Muscle of arm (tissue), 12 donors: ENCODE measurements around the gene COL2A1. TPM values are rescaled to one million over a fixed set of nuclear protein-coding genes. Genes with fewer than 3 reads are reported as not detected.
A peak's percentile ranks its signal among the peaks of the same experiment; 100 is the strongest.

Experiments used
- DNase-seq: peaks from one replicate; pipeline ENCODE4 v3.0.0-alpha.2; 2013
- polyA plus RNA-seq, 12 donors: library from polyadenylated mRNA; unstranded; fragments of 120-200 nt; gene quantifications; one replicate each; pipeline ENCODE4 v1.2.1, GENCODE V29; 2013; ENCODE audit not compliant: insufficient read length in 12 of 12

Gene COL2A1
- polyA plus RNA-seq, 12 donors, result 13.9 to 78.9 (median 25.9) TPM; not detected in 1

DNA sequence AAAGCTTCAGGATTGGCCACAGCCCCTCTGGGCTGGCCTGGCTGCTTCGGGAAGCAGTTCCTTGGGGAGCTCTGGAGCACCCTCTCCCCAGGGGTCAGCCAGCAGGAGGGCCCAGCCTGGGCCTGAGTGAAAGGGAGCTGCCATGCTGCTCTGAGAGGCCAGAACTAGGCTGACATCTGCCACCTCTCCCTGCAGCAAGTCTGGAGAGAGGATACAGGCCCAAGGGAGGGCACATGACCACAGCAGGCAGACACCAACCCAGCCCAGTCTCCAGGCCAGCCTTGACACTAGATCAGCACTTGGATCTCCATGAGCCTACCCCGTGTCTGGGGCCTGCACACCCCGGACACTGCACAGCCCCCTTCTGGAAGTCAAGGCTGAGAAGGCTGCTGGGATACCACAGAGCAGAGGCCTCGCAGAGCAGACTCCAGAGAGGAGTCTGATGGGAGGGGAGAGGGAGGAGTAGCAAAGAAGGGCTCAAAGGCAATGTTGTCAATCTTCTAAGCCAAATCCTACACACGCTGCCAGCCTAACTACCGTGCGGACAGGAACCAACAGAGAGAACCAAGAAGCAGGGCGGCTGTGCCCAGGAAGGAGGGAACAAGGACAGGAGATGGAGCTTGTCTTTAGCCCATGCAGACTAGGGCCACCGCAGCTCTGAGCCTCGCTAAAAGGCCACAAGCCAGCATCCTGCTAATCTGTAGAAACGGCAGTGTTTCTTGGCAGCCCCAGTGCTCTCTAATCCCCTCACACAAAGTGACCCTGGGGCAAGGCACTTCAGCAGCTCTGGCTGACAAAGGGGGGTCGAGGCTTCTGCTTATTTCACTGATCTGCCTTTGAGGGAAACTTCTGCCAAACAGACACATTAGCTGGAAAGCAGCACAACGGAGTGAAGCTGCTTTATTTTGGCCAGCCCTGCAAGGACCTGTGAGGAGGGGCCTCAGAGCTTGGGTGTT lies 12.9 kb downstream of the COL2A1 start:
- DNase-seq, result no peak

DNA sequence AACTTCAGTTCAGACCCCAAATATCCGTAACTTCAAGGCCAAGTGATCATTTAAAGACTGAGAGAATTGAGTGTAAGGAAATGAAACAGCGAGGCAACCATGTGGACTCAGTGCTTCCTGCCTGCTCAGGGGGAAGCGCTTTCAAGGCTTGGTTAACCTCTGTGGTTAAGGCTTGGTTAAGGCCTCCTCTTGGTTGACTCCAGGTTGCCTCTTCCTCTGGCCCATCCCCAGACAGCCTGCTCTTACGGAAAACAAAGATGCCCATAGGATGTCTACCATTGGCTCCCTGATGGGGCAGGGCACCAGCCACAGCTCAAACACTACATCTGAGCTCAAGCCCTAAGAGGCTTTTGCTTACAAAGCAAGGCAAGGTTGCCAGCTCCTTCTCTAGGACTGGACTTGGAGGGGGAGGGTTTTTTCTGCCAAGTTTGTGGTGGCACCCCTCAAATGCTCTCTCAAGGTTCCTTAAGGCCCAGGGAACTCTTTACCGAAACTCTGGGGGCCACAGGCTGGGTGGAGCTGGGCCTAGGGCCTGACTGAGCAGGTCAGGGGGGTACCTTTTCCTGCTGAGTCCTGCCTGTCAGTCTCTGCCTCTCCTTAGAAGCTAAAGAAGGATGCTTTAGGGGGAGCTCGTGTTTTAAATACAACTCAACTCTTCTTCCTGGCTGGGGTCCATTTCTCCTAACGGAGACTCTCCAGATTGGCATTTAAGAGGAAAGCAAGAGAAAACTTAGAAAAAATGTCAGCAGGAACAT lies 13.7 kb downstream of the COL2A1 start:
- peak; percentile 65 for DNase-seq

DNA sequence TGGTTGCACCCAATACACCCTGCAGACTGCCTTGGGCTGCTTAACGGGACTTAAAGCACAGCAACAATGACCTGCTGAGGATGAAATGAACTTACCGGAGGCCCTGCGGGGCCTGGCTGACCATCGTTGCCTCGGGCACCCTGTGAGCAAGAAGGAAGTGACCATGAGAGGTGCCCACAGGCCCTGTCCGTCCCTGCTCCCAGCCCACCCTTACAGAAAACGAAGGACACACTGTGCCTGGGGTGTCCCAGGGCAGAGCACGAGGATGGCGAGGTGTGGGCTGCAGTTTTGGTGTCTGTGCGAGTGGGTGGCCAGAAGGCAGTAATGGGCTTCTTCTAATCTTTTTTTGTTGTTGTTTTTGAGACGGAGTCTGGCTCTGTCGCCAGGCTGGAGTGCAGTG lies 14.6 kb downstream of the COL2A1 start:
- DNase-seq, result no peak

DNA sequence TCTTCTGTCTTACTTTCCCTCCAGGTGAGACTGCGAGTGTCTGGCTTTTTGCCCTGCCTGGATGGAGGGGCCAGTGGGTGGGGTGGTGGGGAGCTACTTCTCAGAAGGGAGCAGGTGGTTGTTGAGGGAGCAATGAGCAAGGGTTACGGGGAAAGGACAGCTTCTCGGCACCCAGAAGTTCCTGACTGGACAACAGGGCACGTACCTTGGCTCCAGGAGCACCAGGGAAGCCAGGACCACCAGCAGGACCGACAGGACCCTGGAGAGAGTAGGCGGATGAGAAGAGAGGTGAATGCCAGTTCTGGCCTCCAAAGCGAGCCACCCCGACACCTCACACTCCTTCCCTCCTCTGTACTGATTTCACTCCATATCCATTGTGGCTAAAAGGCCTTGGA lies 15.3 kb downstream of the COL2A1 start:
- no peak for DNase-seq

DNA sequence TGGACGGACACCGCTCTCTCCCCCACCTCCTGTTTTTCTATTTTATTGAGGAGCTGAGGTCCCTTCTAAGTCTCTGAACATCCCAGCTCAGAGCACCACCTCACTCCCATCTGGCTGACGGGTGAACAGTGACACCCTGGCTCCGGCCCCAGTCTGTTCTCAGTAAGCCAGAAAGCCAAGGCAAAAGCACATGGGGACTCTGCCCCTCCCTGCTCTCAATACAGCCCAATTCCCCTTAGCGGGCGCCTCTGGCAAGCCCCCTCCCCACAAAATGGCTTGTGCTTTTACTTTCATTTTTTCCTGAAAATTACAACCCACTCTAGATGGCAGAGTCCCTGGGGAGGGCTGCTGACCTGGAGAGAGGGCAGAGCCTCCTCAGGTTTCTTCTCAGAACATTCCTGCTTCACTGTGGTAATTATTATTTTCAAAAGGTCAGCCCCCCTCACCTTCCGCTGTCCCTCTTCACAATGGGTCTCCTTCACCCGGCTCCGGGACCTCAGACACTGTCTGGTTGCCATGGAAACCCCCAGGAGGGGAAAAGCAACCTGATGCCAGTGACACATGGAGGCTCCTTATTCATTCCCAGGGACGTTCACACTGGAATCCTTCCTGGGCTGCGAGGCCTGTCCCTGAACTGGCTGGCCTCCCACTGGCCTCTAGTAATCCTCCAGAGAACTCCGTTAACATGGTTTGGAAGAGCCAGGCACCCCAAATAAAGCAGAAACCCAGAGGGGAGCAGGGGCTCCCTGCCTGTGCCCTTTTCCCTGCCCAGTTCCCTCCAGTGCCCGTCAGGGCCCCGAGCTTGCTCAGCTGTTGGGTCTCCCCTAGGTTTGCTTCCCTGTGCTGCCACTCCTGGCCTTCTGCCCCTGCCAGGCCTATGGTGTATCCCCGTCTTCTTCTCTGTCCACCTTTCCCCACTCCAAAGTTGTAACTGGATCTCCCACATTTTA lies 15.9 kb downstream of the COL2A1 start:
- no peak for DNase-seq

DNA sequence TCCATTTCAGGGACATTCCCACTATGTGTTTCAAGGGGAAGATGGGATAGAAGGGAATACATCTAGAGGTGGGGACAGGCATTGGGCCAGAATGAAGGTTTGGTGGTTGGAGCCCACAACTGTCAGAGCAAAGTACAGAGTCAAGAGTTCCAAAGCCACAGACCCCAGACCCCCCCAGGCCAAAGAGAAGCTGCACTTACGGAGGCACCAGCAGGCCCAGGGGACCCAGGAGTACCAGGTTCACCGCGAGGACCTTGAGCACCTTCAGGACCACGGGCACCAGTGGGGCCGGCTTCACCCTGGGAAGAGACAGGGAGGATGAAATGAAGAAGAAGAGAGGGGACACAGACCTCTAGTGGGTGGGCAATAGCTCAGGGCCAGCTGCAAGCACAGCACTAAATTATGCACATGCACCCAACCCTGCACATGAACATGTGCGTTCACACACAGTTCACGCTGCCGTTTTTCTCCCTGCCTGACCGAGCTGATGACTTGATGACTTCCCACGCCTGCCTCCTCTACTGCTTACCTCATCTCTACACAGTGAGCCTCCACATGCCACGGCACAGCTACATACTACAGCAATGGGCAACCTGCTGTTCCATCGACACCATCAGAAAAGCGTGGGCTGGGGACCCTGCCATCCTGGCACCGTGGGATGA lies 16.7 kb downstream of the COL2A1 start:
- no peak for DNase-seq

DNA sequence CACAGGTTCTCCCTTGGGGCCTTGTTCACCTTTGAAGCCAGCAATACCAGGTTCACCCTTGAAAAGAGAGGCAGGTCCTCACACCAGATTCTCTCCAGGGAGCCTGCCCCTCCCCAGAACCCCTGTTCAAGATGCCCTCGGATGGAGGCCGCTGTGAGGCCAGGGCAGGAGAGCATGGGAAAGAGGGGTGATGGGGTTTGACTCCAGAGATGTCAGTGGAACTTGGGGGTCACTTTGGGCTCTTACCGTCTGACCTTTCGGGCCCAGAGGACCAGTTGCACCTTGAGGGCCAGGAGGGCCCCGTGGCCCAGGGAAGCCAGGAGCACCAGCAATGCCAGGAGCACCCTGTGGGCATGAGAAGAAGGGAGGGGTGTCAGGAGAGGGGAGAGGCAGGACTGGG lies 17.4 kb downstream of the COL2A1 start:
- no peak for DNase-seq

DNA sequence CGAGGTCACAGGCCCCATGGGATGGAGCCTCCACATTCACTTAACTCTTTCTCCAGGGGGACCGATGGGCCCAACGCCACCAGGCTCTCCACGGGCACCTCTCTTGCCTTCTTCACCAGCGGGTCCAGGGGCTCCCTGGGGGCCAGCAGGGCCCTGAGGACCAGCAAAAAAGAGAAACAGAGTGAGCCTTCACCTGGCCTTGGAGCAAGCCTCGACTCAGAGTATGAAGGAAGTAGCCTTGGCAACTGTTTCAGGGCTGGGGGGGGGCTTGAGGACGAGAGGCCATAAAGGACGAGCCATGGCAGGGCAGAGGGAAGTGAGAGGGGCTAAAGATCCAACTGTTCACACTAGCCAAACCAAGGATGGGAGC lies 18.0 kb downstream of the COL2A1 start:
- DNase-seq, result no peak

DNA sequence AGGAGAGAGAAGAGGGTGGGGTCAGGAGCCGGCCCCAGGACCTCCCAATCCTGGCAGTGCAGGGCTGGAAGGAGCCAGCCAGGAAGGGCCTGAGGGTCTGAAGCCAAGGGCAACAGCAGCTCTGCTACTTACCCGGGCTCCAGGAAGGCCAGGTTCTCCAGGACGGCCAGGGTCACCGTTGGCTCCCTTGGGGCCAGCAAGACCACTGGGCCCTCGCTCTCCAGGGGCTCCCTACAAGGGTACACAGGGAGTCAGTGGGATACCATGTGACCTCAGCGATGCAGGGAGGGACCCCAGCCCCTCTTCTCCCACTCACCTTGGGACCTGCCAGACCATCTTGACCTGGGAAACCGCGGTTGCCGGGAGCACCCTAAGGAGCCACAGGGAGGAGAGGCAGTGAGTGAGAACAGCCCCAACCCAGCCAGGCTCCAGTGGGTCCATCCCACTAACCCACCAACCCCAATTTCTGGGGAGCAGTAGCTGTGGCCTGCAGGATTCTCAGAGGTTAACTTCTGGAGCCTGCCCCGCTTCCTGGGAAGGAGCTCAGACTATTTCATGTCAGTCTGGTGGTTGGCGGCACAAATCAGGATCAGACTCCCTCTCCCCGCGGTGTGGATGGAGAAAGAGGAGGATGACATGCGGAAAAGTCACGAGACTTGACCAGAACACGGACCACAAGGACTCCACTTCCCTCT lies 18.5 kb downstream of the COL2A1 start:
- DNase-seq, result no peak

DNA sequence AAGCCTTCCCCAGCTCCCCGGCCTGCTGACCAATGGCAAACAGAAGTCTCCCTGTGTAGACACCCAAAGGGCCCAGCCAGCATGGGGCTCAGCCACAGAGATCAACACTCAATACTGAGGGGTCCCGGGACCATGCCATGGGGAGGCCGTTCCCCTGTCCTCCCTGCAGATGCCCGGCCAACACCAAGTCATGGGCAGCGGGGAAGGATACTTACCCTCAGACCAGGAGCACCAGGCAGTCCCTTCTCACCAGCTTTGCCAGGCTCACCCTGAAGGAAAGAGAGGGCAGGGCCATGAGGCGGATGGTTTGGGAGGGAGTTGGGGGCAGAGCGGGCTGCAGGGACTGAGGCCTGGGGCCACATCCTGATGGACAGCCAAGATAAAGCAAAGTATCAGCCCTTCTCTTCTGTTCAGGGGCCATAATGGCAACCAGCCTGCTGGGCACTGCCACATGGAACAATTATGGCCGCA lies 19.9 kb downstream of the COL2A1 start:
- no peak for DNase-seq

DNA sequence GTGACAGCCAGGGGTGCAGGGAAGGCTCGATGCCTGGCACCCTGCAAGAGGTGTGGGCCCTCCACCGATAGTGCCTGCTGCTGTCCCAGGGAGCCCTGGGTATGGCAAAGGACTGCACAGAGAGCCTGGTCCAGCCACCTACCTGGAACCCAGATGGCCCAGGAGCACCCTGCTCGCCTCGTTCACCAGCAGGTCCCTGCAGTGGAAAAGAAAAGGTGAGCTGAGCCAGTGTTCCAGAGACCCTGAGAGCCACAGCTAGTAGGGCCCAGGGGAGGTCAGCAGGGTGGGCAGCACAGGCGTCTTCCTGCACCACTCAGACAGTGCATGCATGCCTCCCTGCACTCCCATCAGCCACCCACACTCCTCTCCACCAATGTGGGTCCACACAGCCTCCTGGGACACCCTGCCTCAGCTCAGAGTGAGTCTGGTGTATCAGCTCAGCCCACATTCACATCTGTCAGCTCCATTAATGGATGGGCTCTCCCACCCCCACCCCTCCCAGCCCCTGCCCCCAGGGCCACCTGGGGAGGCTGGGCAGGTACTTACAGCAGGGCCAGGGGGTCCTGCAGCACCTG lies 20.6 kb downstream of the COL2A1 start:
- no peak for DNase-seq

DNA sequence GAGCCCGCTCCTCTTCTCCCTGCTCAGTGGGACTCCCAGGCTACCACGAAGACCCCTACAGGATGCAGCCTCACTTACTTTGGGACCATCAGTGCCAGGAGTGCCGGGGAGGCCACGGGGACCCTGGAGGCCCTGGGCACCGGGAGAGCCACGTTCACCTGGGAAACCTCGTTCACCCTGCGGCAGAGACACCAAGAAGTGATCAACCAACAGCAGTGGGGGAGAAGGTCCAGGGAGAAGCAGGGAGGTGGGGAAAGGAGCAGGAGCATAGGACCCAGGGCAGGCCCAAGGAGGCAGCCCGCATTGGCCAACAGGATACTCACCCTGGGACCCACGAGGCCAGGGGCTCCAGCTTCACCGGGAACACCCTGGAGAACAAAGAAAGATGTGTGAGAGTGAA lies 21.5 kb downstream of the COL2A1 start:
- no peak for DNase-seq

DNA sequence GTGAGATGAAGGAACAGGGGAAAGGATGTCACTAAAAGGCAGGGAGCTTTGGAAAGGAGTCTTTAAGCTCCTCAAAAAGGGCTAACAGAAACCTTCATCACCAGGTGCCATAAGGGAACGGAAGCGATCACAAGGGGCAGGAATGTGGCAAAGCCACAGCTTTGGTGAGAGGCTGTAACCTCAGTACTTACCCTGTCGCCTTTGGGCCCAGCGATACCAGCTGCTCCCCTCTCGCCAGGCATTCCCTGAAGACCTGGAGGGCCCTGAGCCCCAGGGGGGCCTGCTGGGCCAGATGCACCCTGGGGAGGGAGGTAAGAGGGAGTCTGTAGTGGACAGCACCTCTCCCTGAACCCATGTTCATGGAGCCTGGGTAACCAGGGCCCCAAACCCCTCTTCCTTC lies 22.0 kb downstream of the COL2A1 start:
- no peak for DNase-seq

DNA sequence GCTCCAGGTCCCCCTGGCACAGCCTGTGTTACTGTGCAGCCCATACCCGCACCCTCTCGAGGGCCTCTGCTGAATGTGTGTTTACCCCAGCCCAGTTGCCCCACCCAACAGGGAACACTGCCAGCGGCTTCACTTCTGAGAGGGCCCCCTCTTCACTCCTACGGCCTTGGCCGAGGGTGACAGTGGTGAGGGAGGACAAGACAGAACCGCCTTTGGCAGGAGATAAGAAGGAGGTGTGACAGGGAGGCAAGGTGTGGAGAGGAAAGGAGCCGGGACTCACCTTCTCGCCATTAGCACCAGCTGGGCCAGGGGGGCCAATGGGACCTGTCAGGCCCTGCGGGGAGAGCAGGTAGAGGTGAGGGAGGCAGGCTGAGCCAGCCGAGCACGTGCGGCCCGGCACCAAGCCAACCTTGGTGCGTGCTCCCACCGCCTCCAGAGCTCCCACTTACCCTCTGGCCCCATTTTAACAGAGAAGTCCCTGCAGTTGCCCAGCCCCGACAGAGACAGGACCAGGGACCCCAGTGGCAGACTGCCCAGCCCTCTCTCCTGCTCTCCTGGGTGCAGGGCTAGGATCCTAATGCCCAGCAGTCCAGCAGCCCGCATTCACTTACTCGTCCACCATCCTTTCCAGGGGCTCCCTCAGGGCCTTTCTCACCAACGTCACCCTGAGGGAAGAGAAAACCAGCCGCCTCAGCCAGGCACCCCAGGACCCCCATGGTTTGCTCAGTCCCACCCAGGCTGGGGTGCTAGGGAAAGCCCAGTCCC lies 22.6 kb downstream of the COL2A1 start:
- DNase-seq, result no peak

DNA sequence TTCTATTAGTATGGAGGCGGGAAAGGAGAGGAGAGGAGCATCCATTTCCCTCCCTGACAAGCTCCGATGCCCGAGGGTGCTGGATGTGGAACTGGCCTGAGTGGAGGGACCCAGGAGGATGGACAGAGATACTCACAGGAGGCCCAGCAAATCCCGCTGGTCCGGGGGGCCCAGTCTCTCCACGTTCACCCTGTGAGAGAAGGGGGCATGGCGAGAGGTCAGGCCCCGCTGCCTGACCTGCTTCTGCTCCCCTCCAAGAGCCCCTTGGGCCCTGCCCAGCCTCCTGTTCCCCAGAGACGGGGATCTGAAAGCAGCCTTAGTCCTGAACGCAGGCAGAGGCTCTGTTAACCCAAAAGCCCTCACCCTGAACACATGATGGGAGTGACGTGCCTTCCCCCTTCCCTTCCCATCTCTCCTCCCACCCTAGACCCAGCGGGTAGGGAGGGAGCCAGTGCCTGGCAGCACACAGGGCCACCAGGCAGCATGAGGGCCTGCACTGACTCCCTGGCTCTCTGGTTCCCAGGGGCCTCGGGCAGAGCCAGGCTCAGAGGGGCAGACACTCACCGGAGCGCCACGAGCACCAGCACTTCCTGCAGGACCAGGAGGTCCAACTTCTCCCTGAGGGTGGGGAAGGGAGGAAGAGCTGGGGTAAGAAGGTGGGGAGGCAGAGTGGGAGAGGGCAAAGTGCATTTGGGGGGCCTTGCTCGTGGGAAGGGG lies 23.3 kb downstream of the COL2A1 start:
- DNase-seq, result no peak

DNA sequence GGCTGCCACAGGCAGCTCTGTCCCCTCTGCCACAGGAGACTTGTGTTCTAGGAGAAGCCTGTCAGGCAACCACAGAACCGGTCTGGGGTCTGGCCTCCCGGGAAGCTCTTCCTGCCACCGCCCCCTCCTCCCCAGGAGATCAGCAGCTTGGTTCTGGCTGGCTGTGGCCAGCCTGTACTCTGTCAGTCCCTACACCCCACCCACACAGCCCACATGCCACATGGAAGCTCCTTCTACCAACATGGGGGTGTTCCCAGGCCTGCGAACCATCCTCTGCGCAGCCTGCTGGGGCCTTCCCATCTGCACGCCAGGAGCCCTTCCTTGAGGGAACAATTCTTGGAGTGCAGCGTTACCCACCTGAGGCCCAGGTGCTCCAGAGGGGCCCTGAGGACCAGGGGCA lies 24.1 kb downstream of the COL2A1 start:
- DNase-seq, result no peak

DNA sequence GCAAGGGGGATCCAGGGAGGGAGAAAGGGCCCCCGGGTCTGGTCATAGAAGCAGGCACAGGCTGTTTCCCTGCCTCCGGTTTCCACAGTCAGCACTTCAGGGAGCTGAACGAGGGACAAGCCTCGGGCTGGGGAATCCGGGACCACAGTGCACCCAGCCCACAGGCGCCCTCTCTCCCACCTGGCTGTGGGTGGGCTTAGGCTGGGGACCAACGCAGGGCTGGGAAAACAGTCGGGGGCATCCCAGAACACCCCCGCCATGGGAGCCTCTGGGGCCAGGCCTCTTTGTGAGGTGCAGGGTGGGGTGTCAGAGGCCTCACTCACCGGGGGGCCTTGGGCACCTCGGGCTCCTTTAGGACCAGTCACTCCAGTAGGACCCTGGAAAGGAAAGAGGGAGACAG lies 24.6 kb downstream of the COL2A1 start:
- DNase-seq, result no peak

DNA sequence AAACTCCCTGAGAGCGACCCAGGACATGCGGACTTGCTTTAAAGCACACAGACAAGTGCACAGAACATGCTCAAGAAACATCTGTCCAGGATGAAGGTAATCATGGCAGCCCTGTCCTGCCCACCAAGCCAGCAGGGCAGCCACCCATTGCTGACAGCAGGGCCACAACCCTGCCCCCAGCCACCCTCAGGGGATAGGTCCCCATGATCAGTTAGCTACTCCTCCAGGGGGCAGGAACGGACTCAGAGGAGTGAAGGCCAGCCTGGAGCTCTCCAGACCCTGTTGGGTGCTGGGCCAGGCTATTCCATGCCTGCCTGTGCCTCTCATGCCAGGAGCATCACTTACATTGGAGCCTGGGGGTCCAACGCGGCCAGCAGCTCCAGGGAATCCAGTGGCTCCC lies 25.1 kb downstream of the COL2A1 start:
- no peak for DNase-seq

DNA sequence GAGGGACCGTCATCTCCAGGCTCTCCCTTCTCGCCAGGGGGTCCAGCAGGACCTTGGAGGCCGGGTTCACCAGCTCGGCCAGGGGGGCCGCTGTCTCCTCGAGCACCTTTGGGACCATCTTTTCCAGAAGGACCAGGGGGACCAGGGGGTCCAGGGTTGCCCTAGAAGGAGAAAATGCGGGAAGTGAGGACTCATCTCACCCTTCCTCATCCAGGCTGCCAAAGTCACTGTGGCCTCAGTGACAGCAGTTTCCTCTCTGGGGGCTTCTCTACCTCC lies 25.7 kb downstream of the COL2A1 start:
- no peak for DNase-seq
